Measurements from ENCODE around the gene MSRB1. TPM values are rescaled to one million over a fixed set of nuclear protein-coding genes. Genes with fewer than 3 reads are reported as not detected.
"Not testable (repeated sequence)": the region's sequence is repeated elsewhere in the genome, so short reads cannot be mapped to it uniquely, and the experiment has no call there.

Gene MSRB1
- total RNA-seq, 2 experiments from 2014 or later: 2.3 to 2.4 TPM

- H3K4me1 ChIP-seq (ENCODE audit: insufficient read depth, low read length): peaks cover 51% of the 10 kb centered on the region
- peak in 1 of 14 experiments; percentile 43 for DNase-seq
- H3K36me3 Mint-ChIP-seq (ENCODE audit: low read depth): peaks cover 35% of the 10 kb centered on the region
- ChIA-PET POLR2A (interaction anchor here (1.4 kb wide), 1 partner anchor 16 kb away, joined by 4 read pairs; the partner anchor contains the start of gene MSRB1), CTCF (interaction anchor here (1.2 kb wide), 1 partner anchor 181 kb away, joined by 3 read pairs; no protein-coding TSS in a partner anchor)
- peaks cover 37% of the 10 kb centered on the region for H3K4me1 Mint-ChIP-seq (ENCODE audit: low read depth)
- intact Hi-C loops (cut with DNase I, micrococcal nuclease): loop anchor here in 1 of 2 experiments (1.0 to 5.0 kb wide), 2 partner anchors 89 to 195 kb away; partner anchors contain the start of genes NTHL1 and TSC2
- H3K27ac Mint-ChIP-seq: peak overlapping the region; percentile 58
- peak overlapping the region; percentile 81 for H3K4me3 Mint-ChIP-seq
- no peaks in the 10 kb centered on the region for H3K9me3 Mint-ChIP-seq
- H3K9me3 ChIP-seq (ENCODE audit: control insufficient read depth in 1 of 2, insufficient read depth in 1 of 2, low read length in 2 of 2): no peaks in the 10 kb centered on the region
- H3K27me3 ChIP-seq (ENCODE audit: control insufficient read depth in 1 of 2, insufficient read depth in 2 of 2, low read length in 2 of 2): no peaks in the 10 kb centered on the region
- no peak for ATAC-seq (ENCODE audit: poor library complexity)
- no peaks in the 10 kb centered on the region for H3K27me3 Mint-ChIP-seq
- H3K27ac ChIP-seq (ENCODE audit: low read depth in 1 of 2, low read length in 2 of 2): no peak overlapping the region
- peak overlapping the region; percentile 31 for H3K4me3 ChIP-seq (ENCODE audit: low read length)
- no peak for TF ChIP-seq CTCF (IDR thresholded peaks at IDR 0.05)
- peaks cover 31% of the 10 kb centered on the region for H3K36me3 ChIP-seq (ENCODE audit: insufficient read depth, low read length)
Observed at GRCh38 chr16:1958715-1959268, 15.8 kb upstream of the MSRB1 start.

- Mint-ChIP-seq H3K4me1 (ENCODE audit: low read depth) (peaks cover 31% of the 10 kb centered on the region), H3K36me3 (ENCODE audit: low read depth) (peaks cover 28% of the 10 kb centered on the region)
- CTCF ChIA-PET; H3K4me3 Mint-ChIP-seq; H3K27me3 Mint-ChIP-seq; H3K27ac Mint-ChIP-seq; H3K4me3 ChIP-seq (ENCODE audit: low read length); H3K9me3 ChIP-seq (ENCODE audit: control insufficient read depth in 1 of 2, insufficient read depth in 1 of 2, low read length in 2 of 2); H3K9me3 Mint-ChIP-seq; ATAC-seq (ENCODE audit: poor library complexity); H3K27ac ChIP-seq (ENCODE audit: low read depth in 1 of 2, low read length in 2 of 2); H3K27me3 ChIP-seq (ENCODE audit: control insufficient read depth in 1 of 2, insufficient read depth in 2 of 2, low read length in 2 of 2): not testable (repeated sequence)
- POLR2A ChIA-PET: interaction anchor here (1.1 to 1.4 kb wide), 2 partner anchors 14 to 15 kb away, joined by 3 to 4 read pairs; partner anchors contain the start of genes MSRB1 and TBL3
- Histone ChIP-seq H3K36me3 (ENCODE audit: insufficient read depth, low read length) (peaks cover 24% of the 10 kb centered on the region), H3K4me1 (ENCODE audit: insufficient read depth, low read length) (peaks cover 44% of the 10 kb centered on the region)
- DNase-seq: peak in 1 of 14 experiments; percentile 26
- intact Hi-C loops (cut with DNase I, micrococcal nuclease): loop anchor here in 1 of 2 experiments (5.0 kb wide), 1 partner anchor 89 kb away; the partner anchor contains the start of genes NTHL1 and TSC2
Observed at GRCh38 chr16:1958143-1958491, 15.1 kb upstream of the MSRB1 start.

GRCh38 chr16:1957434-1958142 lies 14.6 kb upstream of the MSRB1 start:
- H3K9me3 ChIP-seq (ENCODE audit: control insufficient read depth in 1 of 2, insufficient read depth in 1 of 2, low read length in 2 of 2); H3K9me3 Mint-ChIP-seq; DNase-seq; H3K4me3 Mint-ChIP-seq; H3K27me3 ChIP-seq (ENCODE audit: control insufficient read depth in 1 of 2, insufficient read depth in 2 of 2, low read length in 2 of 2); CTCF ChIA-PET; H3K27ac Mint-ChIP-seq; H3K27ac ChIP-seq (ENCODE audit: low read depth in 1 of 2, low read length in 2 of 2); H3K27me3 Mint-ChIP-seq; ATAC-seq (ENCODE audit: poor library complexity); H3K4me3 ChIP-seq (ENCODE audit: low read length): not testable (repeated sequence)
- intact Hi-C loops (cut with DNase I, micrococcal nuclease): loop anchor here in 1 of 2 experiments (5.0 kb wide), 1 partner anchor 90 kb away; the partner anchor contains the start of genes NTHL1 and TSC2
- Mint-ChIP-seq H3K36me3 (ENCODE audit: low read depth) (peaks cover 23% of the 10 kb centered on the region), H3K4me1 (ENCODE audit: low read depth) (peaks cover 31% of the 10 kb centered on the region)
- Histone ChIP-seq H3K36me3 (ENCODE audit: insufficient read depth, low read length) (peaks cover 19% of the 10 kb centered on the region), H3K4me1 (ENCODE audit: insufficient read depth, low read length) (peaks cover 38% of the 10 kb centered on the region)
- POLR2A ChIA-PET: interaction anchor here (1.1 to 1.4 kb wide), 2 partner anchors 14 kb away, joined by 3 to 4 read pairs; partner anchors contain the start of genes MSRB1 and TBL3

- POLR2A ChIA-PET: interaction anchor here (1.8 kb wide), 1 partner anchor 11 kb away, joined by 5 read pairs; the partner anchor contains the start of gene RPS2
- H3K27me3 ChIP-seq (ENCODE audit: control insufficient read depth in 1 of 2, insufficient read depth in 2 of 2, low read length in 2 of 2): no peaks in the 10 kb centered on the region
- Mint-ChIP-seq H3K9me3 (no peaks in the 10 kb centered on the region), H3K4me1 (ENCODE audit: low read depth) (no peaks in the 10 kb centered on the region), H3K27ac (no peak overlapping the region), H3K4me3 (no peak overlapping the region), H3K36me3 (ENCODE audit: low read depth) (no peaks in the 10 kb centered on the region), H3K27me3 (no peaks in the 10 kb centered on the region)
- CTCF ChIA-PET: no interaction called here
- no peak for ATAC-seq (ENCODE audit: poor library complexity)
- peaks cover 3% of the 10 kb centered on the region for H3K4me1 ChIP-seq (ENCODE audit: insufficient read depth, low read length)
- no peak overlapping the region for H3K4me3 ChIP-seq (ENCODE audit: low read length)
- H3K36me3 ChIP-seq (ENCODE audit: insufficient read depth, low read length): no peaks in the 10 kb centered on the region
- no peaks in the 10 kb centered on the region for H3K9me3 ChIP-seq (ENCODE audit: control insufficient read depth in 1 of 2, insufficient read depth in 1 of 2, low read length in 2 of 2)
- intact Hi-C loops (cut with DNase I, micrococcal nuclease): no loop called here
- H3K27ac ChIP-seq (ENCODE audit: low read depth in 1 of 2, low read length in 2 of 2): no peak overlapping the region
- TF ChIP-seq CTCF (IDR thresholded peaks at IDR 0.05): no peak
- peak in 1 of 14 experiments; percentile 31 for DNase-seq
Observed at GRCh38 chr16:1953734-1954133, 10.7 kb upstream of the MSRB1 start.
